ENCODE measurements around the gene C18orf32. TPM values are rescaled to one million over a fixed set of nuclear protein-coding genes. Genes with fewer than 3 reads are reported as not detected.
A peak's percentile ranks its signal among the peaks of the same experiment; 100 is the strongest.

The C18orf32 gene
- total and polyA plus RNA-seq, 10 of the 15 experiments (the other 5 are each of a cell fraction or from before 2014, with no cell fraction given), result 11.5 to 67.0 (median 32.9) TPM

DNA sequence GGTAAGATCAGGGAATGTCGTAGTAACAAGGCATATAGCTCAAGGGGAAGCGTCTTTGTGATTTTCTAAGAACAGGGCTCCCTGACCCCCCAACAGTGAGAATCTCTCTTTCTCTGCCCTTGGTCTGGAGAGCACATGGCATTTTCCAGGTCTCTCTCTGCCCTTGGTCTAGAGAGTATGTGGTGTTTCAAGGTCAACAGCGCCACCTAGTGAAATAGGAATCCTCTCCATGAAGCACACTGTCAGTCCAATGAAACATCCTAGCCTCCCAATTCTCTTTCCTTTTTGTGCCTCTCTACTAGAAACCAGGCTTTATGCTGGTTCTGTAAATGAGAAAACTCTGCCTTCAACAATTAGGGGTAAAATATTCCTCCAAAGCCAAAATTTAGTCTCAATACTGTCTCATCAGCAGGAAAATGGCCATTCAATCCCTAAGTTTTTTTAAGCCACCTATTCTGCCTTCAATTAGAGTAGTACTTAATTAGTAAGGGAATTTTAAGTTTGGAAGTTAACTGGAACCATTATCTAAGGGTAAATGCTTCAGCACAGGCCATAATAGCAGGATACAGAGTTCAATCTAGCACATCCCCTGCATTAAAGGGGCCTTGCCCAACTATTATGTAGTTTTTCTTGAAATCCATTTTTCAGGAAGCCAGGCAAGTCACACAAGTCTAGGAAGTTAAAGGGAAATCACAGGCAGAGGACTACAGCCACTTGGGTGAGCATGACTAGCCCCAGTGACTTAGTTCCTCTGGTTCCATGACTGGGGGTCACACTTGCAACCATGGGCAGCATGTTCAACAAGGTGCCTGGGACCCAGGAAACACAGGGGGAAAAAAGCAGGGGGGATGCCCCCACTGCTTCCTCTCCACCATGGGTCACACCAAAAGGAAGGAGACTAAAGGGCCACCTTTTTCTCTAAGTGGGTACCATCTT is 39.0 kb downstream of the C18orf32 start:
- FAIRE-seq (peak; percentile 13), DNase-seq (ENCODE audit: low read depth, low spot score) (no peak), ATAC-seq (peak; percentile 89)
- peaks cover 0 to 5% of the 10 kb centered on the region in 2 experiments; a peak in 1 of 4 replicates for H3K36me3 ChIP-seq (ENCODE audit: control insufficient read depth in 2 of 2, insufficient read depth in 2 of 2, low read length in 1 of 2)
- no peak overlapping the region for H3K4me3 ChIP-seq
- no TSS peak for BruUV-seq (replicated peaks)
- H3K9ac ChIP-seq (ENCODE audit: control insufficient read depth, insufficient read depth, low read length), result no peak overlapping the region
- SMC1A ChIA-PET (ENCODE audit: uncharacterized antibody, unreplicated experiment), result interaction anchor here (1.0 to 2.0 kb wide), 5 partner anchors 11 to 775 kb away, joined by 3 to 5 read pairs (median 4); no protein-coding TSS in a partner anchor
- in situ Hi-C loops (cut with MboI), result no loop called here
- TF ChIP-seq ATF7 (IDR thresholded peaks at IDR 0.05; ENCODE audit: low read depth) (no peak), SMC3 (IDR thresholded peaks at IDR 0.05; ENCODE audit: borderline replicate concordance, low read length) (peak; percentile 25; the same call in 1 of the 2 replicates), RAD21 (IDR thresholded peaks at IDR 0.05; ENCODE audit: insufficient read depth, low read depth, low read length) (peak; percentile 44)
- TF ChIP-seq, protein P1, sequence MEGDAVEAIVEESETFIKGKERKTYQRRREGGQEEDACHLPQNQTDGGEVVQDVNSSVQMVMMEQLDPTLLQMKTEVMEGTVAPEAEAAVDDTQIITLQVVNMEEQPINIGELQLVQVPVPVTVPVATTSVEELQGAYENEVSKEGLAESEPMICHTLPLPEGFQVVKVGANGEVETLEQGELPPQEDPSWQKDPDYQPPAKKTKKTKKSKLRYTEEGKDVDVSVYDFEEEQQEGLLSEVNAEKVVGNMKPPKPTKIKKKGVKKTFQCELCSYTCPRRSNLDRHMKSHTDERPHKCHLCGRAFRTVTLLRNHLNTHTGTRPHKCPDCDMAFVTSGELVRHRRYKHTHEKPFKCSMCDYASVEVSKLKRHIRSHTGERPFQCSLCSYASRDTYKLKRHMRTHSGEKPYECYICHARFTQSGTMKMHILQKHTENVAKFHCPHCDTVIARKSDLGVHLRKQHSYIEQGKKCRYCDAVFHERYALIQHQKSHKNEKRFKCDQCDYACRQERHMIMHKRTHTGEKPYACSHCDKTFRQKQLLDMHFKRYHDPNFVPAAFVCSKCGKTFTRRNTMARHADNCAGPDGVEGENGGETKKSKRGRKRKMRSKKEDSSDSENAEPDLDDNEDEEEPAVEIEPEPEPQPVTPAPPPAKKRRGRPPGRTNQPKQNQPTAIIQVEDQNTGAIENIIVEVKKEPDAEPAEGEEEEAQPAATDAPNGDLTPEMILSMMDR (IDR thresholded peaks at IDR 0.05 in 2 of 3, conservative IDR thresholded peaks at IDR 0.05 in 1 of 3; ENCODE audit: control insufficient read depth in 2 of 3, extremely low read depth in 1 of 3, insufficient read depth in 1 of 3, low read depth in 3 of 3, low read length in 3 of 3), result peak; percentile 39 to 50 (median 43)
- RAD21 ChIA-PET (ENCODE audit: unreplicated experiment), result interaction anchor here (1.3 to 2.3 kb wide), 2 partner anchors 773 to 774 kb away, joined by 4 to 7 read pairs; no protein-coding TSS in a partner anchor
- H3K9me3 ChIP-seq (replicated peaks; ENCODE audit: control insufficient read depth, insufficient read depth, low read length), result peaks cover 12% of the 10 kb centered on the region
- POLR2A ChIA-PET, result no interaction called here
- H3K4me2 ChIP-seq (ENCODE audit: control insufficient read depth, insufficient read depth), result no peak overlapping the region
- CTCF ChIA-PET, result interaction anchor here (0.6 to 5.8 kb wide), 18 partner anchors 9 to 772 kb away, joined by 3 to 44 read pairs (median 4); no protein-coding TSS in a partner anchor
- no peaks in the 10 kb centered on the region for H3K27me3 ChIP-seq (replicated peaks in 1 of 2; ENCODE audit: control insufficient read depth in 2 of 2, insufficient read depth in 2 of 2, low read length in 1 of 2)
- H3K27ac ChIP-seq (ENCODE audit: control insufficient read depth, insufficient read depth), result no peak overlapping the region
- 63% methylated on average over 3 of the region's 3 CpGs for WGBS (ENCODE audit: insufficient coverage, insufficient replicate concordance, low lambda C conversion rate, missing lambda C conversion rate)
- H4K20me1 ChIP-seq (ENCODE audit: control insufficient read depth, insufficient read depth), result no peaks in the 10 kb centered on the region
- H2AFZ ChIP-seq (ENCODE audit: control insufficient read depth, low read depth, low read length), result no peak overlapping the region
- no peaks in the 10 kb centered on the region; the same call in 1 of the 2 replicates for H3K79me2 ChIP-seq (ENCODE audit: control insufficient read depth, insufficient read depth, low read length)
- intact Hi-C loops (cut with micrococcal nuclease; ENCODE audit: unreplicated experiment), result loop anchor here (2.0 kb wide), 1 partner anchor 771 kb away; no protein-coding TSS in a partner anchor
- H3K4me1 ChIP-seq (ENCODE audit: control insufficient read depth, insufficient read depth, low read length), result no peaks in the 10 kb centered on the region

All from GM12878 (cell line).